Amniotic stem cell (primary cell): ENCODE measurements around the gene KCNN3.

ENCODE experiments used
- DNase-seq: peaks from one replicate; lab custom pipeline; 2025; lab: John Stamatoyannopoulos, UW

Gene KCNN3

DNA sequence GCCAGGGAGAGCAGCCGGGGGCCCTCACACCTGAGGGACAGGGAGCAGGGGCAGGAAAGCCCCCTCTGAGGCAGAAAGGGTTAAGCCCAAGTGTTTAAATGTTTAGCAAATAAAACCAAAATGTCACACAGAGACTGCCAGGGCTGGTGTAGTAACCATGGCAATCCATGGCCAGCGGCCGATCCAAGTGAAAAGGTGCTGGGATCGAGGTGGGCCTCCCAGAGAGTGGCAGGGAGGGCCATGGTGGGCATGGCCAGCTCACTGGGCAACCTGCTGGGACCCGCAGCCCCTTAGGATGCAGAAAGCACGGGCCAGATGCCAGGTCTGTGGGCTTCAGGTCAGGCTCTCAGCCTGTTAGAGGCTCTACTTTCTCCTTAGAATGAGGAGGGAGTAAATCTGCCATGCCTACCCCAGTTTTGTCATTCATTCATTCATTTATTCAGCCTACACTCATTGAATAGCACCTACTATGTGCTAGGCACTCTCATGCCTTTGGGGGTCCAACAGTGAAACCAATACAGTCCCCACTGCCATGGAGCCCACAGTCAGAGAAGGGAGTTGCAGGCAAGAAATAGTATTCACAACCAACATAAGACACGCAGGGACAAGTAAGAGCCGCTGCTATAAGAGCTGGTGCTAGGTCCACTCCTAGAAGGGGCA is 56.1 kb downstream of the KCNN3 start:
- no peak for DNase-seq

DNA sequence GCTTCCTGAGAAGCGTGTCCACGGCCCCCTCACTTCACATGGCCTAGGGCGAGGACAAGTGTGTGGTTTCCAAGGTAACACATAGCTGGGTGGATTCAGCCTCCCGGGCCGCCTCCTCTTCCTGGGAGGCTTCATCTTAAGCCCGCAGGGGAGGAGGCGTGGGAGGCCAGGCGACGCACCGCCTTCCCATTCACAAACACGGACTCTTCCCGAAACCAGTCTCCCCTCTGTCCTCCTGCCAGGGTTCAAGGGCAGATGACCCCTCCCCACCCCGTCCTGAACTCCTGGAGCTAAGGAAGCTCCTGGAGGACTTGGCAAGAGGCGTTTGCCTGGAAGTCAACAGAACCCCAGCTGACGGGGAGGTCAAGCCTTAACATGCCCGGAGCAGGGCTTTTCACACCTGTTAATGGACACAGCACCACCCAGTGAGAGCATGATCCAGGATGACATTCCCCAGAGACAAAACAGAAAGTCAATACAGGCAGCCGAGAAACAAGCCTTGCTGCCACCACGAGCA is 56.7 kb downstream of the KCNN3 start:
- DNase-seq, result no peak

DNA sequence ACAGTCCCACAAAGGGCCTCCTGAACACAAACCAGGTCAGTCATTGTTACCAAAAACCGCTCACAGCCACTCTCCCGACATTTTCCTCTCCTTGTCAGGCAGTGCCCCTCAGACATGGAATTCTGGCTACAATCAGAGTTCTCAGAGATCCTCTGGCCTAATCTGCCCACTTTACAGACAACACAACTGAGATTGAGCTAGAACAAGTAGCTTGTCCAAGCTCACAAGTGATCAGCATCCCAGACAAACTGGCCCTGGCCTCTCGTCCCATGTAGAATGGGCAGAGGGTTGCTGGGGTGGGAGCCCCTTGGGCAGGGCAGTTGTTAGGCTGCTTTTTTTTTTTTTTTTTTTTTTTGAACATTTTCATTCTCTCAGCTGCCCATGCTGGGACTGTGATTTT is 57.2 kb downstream of the KCNN3 start:
- no peak for DNase-seq

DNA sequence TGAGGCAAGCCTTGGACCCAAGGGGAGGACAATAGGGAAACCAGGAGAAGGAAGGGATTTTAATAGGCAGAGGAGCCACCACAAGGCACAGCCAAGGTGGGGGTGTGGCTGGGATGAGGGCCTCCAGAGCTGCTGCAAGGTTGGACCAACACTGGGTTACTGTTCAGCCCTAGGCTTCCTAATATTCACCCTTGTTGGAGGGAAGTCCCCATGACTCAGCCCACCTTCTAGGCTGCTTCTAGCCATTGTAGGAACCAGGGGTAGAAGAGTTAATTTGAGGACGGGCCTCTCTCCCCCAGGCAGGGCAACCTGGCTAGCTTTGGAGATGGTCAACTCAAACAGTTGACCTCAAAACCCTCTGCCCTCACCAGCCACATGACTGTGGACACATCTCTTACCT is 59.5 kb downstream of the KCNN3 start:
- DNase-seq, result no peak

DNA sequence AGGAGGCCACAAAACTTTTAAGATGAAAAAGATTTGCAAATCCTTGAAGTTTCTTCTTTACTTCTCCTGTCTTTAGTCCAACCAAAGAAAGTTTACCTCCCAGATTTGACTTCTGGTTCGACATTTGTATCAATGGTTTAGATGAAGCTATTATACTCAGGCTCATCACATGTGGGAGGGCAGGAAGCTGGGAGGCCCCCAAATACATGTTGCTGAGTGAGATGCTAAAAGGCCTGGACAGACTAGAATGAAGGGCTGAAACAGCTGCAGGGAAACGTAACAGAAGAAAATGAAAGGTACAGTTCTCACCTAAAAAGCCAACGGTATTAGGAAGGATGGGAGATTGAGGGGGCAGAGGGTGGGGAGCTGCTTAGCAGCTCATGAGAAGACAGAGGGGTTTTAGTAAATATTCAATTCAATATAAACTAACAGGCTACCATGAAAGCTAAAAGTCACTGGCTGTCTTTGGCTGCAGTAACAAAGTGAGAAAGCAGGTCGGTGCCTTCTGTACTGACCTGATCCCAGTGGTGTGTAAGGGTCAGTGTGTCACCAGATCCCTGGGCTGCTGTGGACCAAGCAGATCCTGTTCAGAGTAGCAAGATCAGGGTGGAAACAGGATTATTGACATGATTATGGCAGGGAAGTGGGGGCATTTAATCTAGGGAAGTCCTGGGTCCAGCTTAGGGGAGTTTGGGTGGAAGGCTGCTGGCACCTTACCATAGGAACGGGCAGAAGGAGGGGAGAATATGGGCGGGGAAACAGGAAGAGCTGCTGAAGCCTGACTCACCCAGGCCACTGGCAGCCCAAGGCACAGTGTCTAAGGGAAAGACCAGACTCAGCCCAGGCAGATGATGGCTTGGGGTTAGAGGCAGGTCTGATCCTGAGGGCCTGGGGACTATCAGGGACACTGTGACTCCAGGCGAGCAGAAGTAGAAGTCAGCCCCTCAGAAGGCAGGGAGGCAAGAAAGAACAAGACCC is 60.4 kb downstream of the KCNN3 start:
- DNase-seq, result no peak

DNA sequence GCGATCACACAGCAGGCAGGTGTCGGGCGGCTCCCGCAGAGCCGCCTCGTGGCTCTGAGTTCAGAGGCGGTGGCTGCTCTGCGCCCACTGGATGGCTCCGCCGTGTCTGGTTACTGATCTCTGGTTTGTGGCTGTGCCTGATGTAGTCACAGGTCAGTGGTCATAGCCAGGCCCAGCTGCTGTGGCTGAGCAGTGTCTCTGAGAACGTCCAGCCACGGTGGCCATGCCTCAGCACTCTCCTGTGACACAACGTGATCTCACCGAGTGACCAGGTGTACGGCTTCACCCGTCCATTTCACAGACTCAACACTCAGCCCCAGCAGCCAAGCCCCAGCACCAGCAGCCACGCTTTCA is 61.2 kb downstream of the KCNN3 start:
- no peak for DNase-seq

DNA sequence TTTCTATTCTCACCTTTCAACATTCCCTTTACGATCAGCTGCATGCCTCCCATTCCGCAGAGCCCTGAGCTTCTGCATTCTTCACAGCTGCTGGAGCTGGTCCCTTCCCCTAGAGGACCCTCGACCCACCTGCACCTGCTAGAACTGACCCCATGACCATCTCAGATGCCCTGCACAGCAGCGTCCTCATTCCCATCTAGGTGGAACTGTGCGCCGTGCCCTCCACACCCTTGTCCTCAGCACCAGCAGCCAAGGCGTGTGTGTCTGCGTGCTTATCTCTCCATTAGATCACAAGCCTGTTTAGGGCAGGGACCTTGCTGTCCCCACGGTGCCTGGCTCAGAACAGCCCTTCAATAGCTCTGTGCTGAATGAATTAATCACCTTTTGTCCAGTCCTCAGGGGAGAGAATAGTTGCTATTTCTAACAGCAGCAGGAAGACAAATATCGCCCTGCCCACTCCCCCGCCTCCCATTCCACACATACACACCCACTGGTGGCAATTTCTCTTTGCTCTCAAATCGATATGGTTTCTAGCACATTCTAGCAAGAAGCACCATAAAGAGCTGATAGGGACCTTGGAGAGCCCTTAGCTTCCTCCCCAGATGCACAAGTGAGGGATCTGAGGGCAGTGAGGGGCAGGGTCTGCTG is 61.7 kb downstream of the KCNN3 start:
- no peak for DNase-seq

DNA sequence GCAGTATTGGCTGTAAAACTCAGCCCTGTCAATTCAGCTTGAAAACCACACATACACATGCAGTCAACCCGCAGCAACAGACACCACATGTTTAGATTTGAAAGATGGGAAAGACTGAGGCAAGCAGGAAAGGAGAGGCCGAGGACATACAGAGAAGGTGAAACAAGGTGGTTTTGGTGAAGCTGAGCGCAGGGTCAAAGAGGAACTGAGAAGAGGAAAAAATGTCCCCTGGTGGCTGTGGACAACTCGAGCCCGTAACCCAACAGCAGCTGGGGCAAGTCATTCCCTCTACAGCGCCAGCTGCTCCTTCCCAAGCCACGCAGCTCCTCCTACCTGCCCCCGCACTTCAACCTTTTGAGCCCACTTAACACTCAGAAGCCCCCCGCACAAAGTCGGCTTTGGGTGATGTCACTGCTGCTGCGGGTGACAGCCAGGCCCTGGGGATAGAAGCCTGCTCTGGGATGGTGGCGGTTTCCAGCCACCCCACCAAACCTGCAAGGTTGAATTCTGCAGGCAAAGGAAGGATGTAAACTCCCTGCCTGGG is 63.0 kb downstream of the KCNN3 start:
- DNase-seq, result no peak

DNA sequence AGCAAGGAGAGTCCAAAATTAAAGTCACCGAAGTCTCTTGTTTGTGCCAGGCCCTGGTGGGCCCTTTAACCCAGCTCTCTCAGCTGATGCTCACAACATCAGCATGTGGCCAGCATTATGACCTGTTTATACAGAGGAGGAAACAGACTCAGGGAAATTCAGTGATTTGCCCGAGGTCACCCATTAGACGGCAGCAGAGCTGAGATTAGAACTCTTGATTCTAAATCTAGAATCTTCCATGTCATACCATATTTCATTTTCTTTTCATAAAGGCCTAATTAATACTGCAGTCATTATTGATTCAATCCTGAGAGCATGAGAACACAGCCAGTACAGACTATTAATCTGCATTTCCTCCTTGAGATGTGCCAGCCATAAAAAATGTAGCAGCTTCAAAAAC is 63.7 kb downstream of the KCNN3 start:
- no peak for DNase-seq

DNA sequence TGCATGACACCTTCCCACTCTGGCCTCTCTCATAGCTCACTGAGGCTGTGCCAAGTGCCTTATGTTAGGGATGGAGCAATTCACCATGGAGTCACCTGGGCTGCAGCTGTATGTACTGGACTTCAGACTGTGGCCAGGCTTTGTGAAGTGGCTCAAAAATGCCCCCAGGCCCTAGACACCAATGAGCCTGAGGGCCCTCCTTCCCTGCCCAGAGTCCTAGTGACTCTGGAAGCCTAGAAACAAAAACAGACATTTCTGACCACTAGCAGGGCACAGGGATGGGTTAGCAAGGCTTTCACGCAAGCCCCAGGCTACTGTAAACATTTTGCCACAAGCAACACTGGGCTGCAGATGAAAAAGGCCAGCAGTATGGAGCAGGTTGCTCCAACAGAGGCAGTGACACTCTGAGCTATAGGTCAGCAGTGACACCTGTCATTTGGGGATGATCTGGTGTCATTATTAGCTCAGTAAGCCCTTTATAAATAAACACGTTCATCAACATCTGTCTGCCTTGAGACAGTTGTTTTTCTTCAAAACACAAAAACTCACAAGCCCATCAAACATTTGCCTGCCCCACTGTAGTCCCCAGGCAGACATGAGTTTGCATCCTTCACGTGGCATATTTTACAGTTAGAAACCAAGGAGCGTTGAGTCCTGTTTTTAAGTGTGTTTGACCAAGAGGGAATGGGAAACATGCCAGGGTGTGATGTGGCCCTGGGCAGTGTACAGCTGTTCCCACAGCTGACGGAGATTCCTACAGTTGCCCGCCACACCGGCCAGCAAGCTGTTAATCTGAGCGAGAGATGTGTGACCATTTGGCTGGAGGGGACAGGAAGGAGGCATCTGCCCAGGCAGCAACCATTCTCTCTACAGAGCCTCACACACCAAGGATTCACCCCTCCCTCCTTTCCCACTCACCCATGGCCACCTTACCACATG is 66.8 kb downstream of the KCNN3 start:
- no peak for DNase-seq

DNA sequence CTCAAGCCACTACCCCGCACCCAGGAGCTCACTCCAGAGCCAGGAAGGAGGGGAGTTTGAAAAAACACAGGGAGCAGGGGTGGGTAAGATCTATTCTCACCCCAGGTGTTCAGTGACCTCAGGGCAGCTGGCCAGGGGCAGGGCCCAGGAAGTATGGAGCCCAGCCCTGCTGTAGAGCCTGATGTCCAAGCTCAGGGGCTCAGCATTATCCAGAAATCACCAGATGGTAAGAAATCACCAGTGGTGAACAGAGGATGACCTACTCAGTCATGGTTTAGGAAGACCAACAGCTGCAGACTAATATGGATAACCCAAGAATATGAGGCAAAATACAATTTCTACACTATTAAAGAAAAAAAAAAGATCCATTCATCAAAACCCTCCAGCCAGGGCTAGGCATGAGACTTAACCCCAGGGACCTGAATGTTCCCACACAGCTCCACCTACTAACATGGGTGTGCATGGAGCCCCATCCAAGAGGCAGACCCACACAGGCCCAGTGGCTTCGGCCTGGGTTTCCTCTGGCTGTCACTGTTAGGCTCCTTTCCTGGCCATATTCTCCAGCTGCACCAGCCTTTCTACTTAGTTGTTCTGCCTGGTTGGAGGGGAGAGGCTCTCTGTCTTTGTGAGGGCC is 67.6 kb downstream of the KCNN3 start:
- DNase-seq, result no peak

DNA sequence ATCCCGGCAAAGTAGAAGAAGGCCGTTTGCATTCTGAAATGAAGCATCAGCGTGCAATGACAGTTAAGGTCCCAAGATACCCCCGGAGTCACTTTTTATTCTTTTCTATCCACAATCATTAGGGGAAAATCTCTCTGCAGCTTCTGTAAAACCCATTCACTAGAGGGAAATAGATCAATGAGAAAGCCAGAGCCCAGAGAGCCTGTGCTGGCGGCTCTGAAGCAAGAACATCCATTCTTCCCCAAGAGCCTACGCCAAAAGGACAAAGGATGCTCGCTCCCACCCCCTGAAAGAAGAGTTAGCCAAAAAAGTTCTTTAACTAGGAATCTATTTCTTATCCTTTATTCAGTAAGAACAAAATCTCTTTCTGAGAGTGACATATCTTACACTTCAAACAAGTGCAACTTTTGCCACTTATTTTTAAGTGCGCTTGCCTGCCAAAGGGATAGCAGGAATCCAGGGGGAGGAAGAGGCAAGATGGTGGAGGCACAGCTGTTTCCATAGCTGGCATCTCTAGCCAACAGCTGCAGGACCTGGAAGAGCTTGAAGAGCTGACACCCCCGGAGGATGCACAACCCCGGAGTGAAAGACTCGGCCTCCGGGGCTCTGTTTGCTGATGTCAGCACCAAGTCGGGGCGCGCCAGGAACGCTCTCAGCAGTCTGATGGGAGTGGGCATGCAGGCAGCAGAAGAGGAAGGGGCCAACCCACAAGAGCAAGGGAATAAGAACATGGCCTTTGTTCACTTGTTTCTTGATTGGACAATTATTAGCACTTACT is 68.7 kb downstream of the KCNN3 start:
- DNase-seq, result no peak

DNA sequence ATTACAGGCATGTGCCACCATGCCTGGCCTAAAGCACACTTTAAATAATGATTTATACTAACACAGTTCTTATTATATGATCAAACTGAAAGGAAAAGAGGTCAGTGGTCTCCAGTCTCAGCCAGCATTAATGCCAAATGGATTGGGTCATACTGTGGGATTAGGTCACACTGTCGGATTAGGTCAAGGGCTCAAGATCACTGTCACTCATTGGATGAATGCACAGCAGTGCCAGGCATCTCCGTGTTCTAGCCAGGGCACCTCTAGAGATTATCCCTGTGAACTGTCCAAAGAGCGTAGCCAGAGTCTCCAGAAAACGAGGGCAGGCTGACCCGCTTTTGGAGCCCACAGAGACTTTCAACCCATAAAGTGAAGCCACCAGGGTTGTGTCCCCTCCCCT is 70.9 kb downstream of the KCNN3 start:
- no peak for DNase-seq

DNA sequence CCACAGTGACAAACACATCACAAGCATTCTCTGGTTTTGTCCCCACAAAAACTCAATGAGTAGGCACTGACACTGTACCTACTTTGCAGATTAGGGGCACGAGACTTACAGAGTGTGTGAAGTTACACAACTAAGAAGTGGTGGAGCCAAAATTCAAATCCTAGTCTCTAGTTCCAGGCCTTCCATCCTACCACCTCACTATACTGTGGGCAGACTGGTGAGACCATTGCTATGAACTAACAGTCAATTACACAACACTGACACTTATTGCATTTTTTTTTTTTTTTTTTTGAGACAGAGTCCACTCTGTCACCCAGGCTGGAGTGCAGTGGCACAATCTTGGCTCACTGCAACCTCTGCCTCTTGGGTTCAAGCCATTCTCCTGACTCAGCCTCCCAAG is 71.4 kb downstream of the KCNN3 start:
- no peak for DNase-seq

DNA sequence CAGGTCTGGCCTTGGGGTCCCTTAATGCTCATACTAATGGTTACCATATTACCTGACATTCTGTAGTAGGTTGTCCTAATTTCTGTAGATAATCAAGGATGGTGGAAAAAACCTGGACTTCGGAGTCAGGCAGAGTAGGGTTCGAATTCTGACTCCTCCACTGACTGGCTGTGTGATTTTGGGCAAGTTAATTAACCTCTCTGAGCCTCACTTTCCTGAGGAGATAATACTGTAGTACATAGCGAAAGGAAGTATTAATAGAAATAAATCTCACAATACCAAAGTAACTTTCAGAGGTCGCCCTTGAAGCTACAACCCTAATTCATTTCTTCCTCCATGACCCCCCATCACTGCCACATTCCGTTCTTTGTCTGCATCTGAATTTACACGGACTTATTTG is 72.9 kb downstream of the KCNN3 start:
- no peak for DNase-seq

DNA sequence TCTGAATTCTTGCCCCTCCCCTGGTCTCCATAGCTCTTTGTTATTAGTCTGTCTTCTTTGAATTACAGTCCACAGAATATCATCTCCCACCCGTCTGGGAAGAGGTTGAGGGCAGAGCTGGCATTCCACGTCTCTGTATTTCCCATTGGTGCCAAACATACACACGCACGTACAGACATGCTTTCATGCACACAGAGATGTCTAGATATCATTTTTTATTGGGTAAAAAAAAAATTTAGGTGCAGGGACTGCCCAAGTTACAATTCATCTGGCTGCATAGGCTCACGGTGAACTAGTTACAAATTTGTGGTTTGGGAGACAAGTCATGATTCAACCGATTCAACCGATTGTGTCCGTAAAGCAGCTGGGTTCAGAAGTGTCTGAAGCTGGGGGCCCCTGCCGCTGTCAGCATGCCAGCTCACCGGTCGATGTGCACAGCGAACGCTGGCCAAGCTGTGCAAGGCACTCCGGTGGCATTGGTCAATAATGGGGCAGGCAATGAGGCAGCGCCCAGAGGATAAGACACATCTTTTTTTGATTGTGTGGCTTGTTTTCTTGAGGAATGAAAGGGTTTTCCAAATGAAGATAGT is 73.7 kb downstream of the KCNN3 start:
- DNase-seq, result no peak

DNA sequence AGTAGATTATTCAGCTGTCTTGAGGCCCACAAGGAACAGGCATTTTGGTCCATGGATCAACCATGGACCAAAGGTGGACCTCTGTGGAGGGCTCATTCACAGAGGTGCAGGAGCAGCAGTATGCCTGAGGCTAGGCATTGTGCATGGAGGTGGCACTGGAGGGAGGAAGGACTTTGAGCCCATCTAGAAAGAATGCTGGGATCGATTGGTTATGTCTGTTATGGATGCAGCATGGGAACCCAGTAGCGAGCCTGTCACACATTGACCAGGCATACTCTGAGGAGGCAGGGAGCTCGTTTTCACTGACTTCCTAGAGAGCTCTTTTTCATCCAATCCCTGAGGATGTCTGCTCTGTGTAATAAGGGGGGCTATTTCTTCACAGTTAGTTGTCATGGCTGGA is 75.5 kb downstream of the KCNN3 start:
- DNase-seq, result no peak

DNA sequence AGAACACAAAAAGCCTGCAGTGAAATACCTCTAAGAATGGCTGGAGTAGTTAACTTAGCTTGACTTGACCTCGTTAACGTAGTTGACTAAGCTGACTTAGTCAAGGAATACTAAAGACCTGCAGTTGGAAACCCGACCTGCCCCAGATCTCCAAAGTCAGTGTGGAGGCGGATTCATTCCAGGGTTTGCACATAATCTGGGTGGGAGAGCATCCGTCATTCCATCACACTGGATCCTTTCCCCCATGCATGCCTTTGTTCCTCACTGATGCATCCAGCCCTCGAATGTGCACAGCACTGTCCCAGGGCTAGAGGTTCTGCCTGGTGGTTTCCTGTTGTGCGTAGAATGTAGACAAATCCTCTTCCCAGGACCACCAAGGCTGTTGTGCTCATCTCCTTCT is 76.4 kb downstream of the KCNN3 start:
- DNase-seq, result no peak

DNA sequence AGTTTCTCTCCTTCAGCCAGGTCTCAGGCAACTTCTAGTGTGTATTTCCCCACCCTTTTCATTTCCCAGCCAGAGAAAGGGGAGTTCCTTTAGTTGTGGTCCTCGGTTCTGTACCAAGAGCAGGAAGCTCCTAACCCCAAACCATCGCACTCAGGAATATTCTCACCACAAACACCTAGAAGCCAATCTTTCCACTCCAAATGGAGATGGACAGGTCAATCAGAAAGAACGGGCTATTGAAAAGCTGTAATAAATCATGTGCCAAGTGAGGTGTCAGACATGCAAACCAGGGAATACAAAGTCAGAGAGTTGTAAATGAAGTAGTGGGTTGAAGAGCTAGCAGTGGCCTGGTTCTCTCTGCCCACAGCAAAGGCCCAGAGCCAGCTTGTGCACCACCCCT is 77.2 kb downstream of the KCNN3 start:
- DNase-seq, result no peak
